Activated CD4-positive, alpha-beta T cell treated with anti-CD3 and anti-CD28 coated beads, Interleukin-2, amount 10 ng/mL, durations not matched to agents 7 days and 5 days (primary cell): Measurements from ENCODE around the gene PCNP. TPM values are rescaled to one million over a fixed set of nuclear protein-coding genes. Genes with fewer than 3 reads are reported as not detected.
"Not testable (repeated sequence)": the region's sequence is repeated elsewhere in the genome, so short reads cannot be mapped to it uniquely, and the experiment has no call there.

ENCODE experiments used
- CTCF ChIA-PET: fragments of 350-600 bp; sonication (Branson Sonifier 250); formaldehyde crosslinking; loops from one replicate; lab custom pipeline; 2021; ENCODE audit warnings: antibody characterized with exemption; lab: Charles Lee
- POLR2A ChIA-PET: fragments of 350-600 bp; sonication (Branson Sonifier 250); formaldehyde crosslinking; loops from one replicate; lab custom pipeline; 2021; ENCODE audit warnings: antibody characterized with exemption; lab: Charles Lee
- DNase-seq: peaks from one replicate; pipeline ENCODE4 v3.0.0-alpha.2; 2020
- H3K27ac Mint-ChIP-seq: one replicate; pipeline ENCODE4 v1.8.0; 2021; ENCODE audit warnings: mild to moderate bottlenecking, moderate library complexity, mixed read lengths
- H3K27me3 Mint-ChIP-seq: one replicate; pipeline ENCODE4 v1.8.0; 2021; ENCODE audit warnings: mixed read lengths
- H3K36me3 Mint-ChIP-seq: one replicate; pipeline ENCODE4 v1.8.0; 2021; ENCODE audit warnings: low read depth, mixed read lengths
- H3K4me1 Mint-ChIP-seq: one replicate; pipeline ENCODE4 v1.8.0; 2021; ENCODE audit warnings: mixed read lengths
- H3K4me3 Mint-ChIP-seq: one replicate; pipeline ENCODE4 v1.8.0; 2021; ENCODE audit warnings: mild to moderate bottlenecking, moderate library complexity, mixed read lengths
- H3K9me3 Mint-ChIP-seq: one replicate; pipeline ENCODE4 v1.8.0; 2021; ENCODE audit warnings: mixed read lengths
- total RNA-seq, 2 experiments: library from RNA; stranded (reverse); gene quantifications; one replicate each; pipeline ENCODE4 v1.2.3, GENCODE V29; 2021

The PCNP gene
- total RNA-seq, 2 experiments from 2014 or later = 169 to 191 TPM

DNA sequence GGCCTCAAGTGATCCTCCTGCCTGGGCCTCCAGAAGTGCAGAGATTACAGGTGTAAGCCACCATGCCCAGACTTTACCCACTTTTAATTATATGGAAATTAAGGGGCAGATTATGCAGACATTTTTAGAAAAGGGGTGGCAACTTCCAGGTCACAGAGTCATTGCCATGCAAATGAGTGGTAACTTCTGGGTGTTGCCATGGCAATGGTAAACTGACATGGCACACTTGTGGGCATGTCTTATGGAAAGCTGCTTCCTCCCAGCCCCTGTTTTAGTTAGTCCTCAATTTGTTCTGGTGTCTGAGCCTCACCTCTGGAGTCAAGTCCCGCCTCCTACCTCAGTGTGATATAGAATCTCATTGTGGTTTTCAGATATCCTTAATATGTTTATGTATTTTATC, 49.7 kb downstream of the PCNP start:
- no peak for DNase-seq
- no peak overlapping the region for H3K4me3 Mint-ChIP-seq

DNA sequence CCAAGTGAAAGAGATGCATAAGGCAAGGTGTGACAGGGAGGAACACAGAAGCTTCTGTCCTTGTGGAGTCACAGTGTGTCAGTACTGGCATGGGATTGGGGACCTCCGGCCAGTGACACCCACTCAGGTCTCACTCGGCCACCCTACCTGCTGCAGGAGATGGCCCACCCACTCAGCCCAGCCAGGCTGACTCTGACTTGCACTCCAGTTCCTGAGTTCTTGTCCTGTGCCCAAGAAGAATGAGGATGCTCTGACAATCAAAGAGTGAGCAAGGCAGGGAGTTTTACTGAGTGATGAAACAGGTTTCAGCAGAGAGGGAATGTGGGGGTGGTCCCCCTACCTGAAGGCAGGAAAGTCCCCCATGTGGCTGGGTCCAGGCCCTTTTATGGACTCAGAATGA, 50.9 kb downstream of the PCNP start:
- ChIA-PET CTCF (interaction anchor here (0.8 kb wide), 1 partner anchor 418 kb away, joined by 4 read pairs; no protein-coding TSS in a partner anchor), POLR2A (no interaction called here)
- H3K27ac Mint-ChIP-seq = no peak overlapping the region
- no peak for DNase-seq
- H3K4me1 Mint-ChIP-seq = no peaks in the 10 kb centered on the region
- H3K27me3 Mint-ChIP-seq = no peaks in the 10 kb centered on the region
- no peak overlapping the region for H3K4me3 Mint-ChIP-seq
- H3K36me3 Mint-ChIP-seq = no peaks in the 10 kb centered on the region
- peaks cover 7% of the 10 kb centered on the region for H3K9me3 Mint-ChIP-seq

More for the DNA sequence above, 49.7 kb downstream of the PCNP start:
- no peak overlapping the region for H3K27ac Mint-ChIP-seq
- no peaks in the 10 kb centered on the region for H3K36me3 Mint-ChIP-seq
- ChIA-PET POLR2A (no interaction called here), CTCF (interaction anchor here (0.6 kb wide), 1 partner anchor 35 kb away, joined by 4 read pairs; no protein-coding TSS in a partner anchor)
- H3K4me1 Mint-ChIP-seq = no peaks in the 10 kb centered on the region
- no peaks in the 10 kb centered on the region for H3K27me3 Mint-ChIP-seq
- peaks cover 7% of the 10 kb centered on the region for H3K9me3 Mint-ChIP-seq

DNA sequence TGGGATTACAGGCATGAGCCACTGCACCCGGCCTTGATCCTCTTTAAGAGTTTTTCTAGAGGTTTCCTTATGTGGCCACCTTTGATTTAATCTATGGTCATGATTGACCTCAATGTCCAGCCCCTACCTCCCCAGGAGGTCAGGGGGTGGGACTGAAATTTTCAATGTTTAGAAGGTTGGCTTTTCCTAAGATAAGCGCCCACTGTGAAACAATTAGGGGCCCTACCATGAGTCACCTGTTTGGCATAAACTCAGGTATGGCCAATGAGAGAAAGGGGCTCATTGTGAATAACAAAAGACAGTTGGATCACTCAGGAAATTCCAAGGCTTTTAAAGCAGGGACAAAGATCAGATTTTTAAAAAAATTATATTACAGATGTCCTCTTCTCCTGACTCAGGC, 51.9 kb downstream of the PCNP start:
- Mint-ChIP-seq H3K9me3 (peaks cover 7% of the 10 kb centered on the region), H3K4me3 (no peak overlapping the region), H3K4me1 (no peaks in the 10 kb centered on the region), H3K27me3 (no peaks in the 10 kb centered on the region), H3K27ac (no peak overlapping the region), H3K36me3 (no peaks in the 10 kb centered on the region)
- ChIA-PET CTCF (interaction anchor here (0.7 kb wide), 1 partner anchor 557 kb away, joined by 4 read pairs; no protein-coding TSS in a partner anchor), POLR2A (interaction anchor here (0.7 kb wide), 1 partner anchor 1021 kb away, joined by 4 read pairs; no protein-coding TSS in a partner anchor)
- no peak for DNase-seq

DNA sequence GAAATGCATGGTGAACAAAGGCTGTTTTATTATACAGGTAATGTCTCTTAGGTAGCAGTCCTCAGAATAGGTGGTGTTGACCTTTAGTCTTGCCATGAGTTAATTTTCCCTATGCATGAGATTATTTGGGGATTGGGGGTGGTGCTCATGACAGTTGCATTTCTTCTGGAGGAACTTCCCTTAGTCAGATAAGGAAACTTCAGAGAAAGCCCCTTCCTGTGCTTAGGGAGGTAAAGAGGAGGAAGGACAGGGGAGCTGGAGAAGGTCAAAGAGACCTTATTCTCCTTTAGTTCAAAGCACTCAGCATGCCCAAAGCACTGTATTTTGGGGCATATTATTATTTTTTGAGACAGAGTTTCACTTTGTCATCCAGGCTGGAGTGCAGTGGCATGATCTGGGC, 55.2 kb downstream of the PCNP start:
- H3K27ac Mint-ChIP-seq = no peak overlapping the region
- H3K27me3 Mint-ChIP-seq = no peaks in the 10 kb centered on the region
- ChIA-PET CTCF (no interaction called here), POLR2A (no interaction called here)
- no peak for DNase-seq
- H3K4me3 Mint-ChIP-seq = no peak overlapping the region
- no peaks in the 10 kb centered on the region for H3K36me3 Mint-ChIP-seq
- H3K9me3 Mint-ChIP-seq = peaks cover 7% of the 10 kb centered on the region
- H3K4me1 Mint-ChIP-seq = no peaks in the 10 kb centered on the region

DNA sequence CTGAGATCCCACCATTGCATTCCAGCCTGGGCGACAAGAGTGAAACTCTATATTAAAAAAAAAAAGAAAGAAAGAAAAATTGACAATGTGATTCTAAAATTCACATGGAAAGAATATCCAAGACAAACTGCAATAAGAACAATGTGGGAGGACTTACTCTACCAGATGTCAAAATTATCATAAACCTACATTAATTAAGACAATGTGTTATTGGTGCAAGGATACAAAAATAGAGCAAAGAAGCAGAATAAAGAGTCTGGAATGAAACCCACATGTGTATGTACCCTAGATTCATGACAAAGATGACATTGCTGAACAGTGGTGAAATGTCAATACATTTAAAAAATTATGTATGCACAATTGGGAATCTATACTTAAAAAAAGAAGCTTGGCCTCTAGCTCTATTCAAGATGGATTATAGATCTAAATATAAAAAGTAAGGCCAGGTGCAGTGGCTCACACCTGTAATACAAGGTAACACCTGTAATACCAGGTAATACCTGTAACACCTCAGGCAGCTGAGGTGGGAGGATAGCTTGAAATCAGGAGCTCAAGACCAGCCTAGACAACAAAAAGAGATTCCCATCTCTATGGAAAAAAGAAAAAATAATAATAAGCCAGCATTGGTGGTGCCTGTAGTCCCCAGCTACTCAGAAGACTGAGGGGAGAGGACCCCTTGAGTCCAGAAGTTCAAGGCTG, 57.3 kb downstream of the PCNP start:
- Mint-ChIP-seq H3K27ac (no peak overlapping the region), H3K4me3 (no peak overlapping the region), H3K27me3 (no peaks in the 10 kb centered on the region), H3K4me1 (peaks cover 2% of the 10 kb centered on the region), H3K9me3 (no peaks in the 10 kb centered on the region), H3K36me3 (no peaks in the 10 kb centered on the region)
- ChIA-PET CTCF (interaction anchor here (0.6 to 1.1 kb wide), 3 partner anchors 16 to 921 kb away, joined by 3 read pairs; no protein-coding TSS in a partner anchor), POLR2A (no interaction called here)
- no peak for DNase-seq

DNA sequence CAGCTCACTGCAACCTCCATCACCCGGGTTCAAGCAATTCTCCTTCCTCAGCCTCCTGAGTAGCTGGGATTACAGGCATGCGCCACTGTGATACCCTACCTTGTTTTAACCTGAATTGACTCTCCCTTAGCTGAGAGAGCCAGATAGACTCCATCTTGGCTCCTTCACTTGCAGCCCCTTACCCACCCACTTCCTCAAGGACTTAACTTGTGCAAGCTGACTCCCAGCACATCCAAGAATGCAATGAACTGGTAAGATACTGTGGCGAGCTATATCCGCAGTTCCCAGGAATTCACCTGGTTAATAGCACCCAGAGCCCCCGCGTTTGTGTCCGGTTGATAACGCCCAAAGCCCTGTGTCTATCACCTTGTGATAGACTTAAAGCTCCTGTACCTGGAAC, 58.0 kb downstream of the PCNP start:
- CTCF ChIA-PET = interaction anchor here (0.6 to 1.1 kb wide), 2 partner anchors 17 to 921 kb away, joined by 3 read pairs; no protein-coding TSS in a partner anchor
- H3K4me1 Mint-ChIP-seq, POLR2A ChIA-PET, H3K27ac Mint-ChIP-seq, H3K36me3 Mint-ChIP-seq, DNase-seq, H3K4me3 Mint-ChIP-seq, H3K27me3 Mint-ChIP-seq, H3K9me3 Mint-ChIP-seq: not testable (repeated sequence)

DNA sequence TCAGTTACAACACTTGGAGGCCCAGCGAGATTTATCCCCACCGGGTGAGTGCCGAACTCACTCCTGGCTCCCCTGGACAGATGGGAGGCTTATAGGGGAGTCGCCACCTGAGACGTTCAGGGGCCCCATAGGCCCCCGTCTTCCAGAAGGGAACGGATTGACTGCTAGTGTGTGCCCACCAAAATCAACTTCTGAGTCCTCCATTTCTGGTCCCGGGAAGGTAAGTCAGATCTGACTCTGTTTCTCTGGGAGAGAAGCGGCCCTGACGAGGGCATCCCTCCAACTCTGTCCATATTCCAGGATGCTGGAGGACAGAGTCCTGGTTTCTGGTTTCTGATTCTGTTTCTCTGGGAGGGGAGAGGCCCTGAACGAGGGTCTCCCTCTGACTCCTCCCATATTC, 58.6 kb downstream of the PCNP start:
- peaks cover 5% of the 10 kb centered on the region for H3K4me1 Mint-ChIP-seq
- no peaks in the 10 kb centered on the region for H3K36me3 Mint-ChIP-seq
- H3K27me3 Mint-ChIP-seq = no peaks in the 10 kb centered on the region
- DNase-seq = no peak
- CTCF ChIA-PET = no interaction called here
- POLR2A ChIA-PET = no interaction called here
- no peak overlapping the region for H3K4me3 Mint-ChIP-seq
- no peak overlapping the region for H3K27ac Mint-ChIP-seq
- no peaks in the 10 kb centered on the region for H3K9me3 Mint-ChIP-seq

DNA sequence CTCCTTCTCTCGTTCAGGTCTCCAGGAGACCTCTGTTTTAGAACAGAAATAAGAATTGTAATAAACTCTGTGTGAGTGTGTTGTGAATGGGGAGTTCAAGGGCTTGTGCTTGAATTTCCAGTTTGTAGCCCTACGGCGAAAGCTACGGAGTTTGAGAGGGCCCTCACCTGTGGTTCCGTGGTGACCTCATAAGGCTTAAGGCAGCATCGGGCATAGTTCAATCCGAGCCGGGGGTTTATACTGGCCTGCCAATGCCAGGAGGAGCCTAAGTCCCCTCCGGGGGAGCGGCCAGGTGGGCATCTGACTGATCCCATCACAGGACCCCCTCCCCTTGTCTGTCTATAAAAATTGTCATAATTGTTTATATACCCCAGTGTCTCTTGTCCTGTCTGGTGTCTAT, 59.2 kb downstream of the PCNP start:
- H3K4me1 Mint-ChIP-seq = peaks cover 5% of the 10 kb centered on the region
- ChIA-PET CTCF (no interaction called here), POLR2A (no interaction called here)
- no peak overlapping the region for H3K4me3 Mint-ChIP-seq
- no peaks in the 10 kb centered on the region for H3K27me3 Mint-ChIP-seq
- H3K36me3 Mint-ChIP-seq = no peaks in the 10 kb centered on the region
- DNase-seq = no peak
- no peaks in the 10 kb centered on the region for H3K9me3 Mint-ChIP-seq
- no peak overlapping the region for H3K27ac Mint-ChIP-seq

DNA sequence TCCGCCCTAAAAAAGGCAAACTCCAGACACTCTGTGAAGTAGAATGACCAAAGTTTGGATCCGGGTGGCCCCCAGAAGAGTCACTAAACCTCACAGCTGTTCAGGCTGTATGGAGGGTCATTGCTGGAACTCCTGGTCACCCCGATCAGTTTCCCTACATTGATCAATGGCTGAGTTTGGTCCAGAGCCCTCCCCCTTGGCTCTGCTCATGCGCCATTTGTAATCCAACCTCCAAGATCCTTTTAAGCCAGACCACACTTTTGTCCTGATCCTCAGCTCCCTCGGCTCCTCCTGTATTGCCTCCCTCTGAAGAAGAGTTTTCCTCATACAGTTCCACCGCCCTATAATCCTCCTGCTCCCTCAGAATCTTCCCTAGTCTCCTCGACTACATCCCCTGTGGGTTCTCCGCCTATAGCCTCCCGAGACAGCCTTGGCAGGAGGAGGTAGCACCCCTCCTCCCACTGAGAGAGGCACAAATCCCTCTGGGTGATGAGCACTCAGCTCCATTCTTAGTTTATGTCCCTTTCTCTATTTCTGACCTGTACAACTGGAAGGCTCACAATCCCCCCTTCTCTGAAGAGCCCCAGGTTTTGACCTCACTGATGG, 60.7 kb downstream of the PCNP start:
- H3K4me3 Mint-ChIP-seq = no peak overlapping the region
- POLR2A ChIA-PET = no interaction called here

DNA sequence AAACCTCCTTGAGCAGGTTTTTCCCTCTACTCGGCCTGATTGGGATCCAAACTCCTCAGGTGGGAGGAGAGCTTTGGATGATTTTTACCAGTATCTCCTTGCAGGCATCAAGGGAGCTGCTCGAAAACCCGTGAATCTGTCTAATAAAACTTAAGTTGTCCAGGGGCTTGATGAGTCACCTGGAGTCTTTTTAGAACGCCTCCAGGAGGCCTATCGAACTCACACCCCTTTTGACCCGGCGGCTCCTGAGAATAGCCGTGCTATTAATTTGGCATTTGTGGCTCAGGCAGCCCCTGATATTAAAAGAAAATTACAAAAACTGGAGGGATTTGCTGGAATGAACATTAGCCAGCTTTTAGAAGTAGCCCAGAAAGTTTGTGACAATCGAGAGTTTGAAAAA, 61.4 kb downstream of the PCNP start:
- Mint-ChIP-seq H3K27me3 (no peaks in the 10 kb centered on the region), H3K9me3 (no peaks in the 10 kb centered on the region), H3K4me1 (peaks cover 5% of the 10 kb centered on the region), H3K4me3 (no peak overlapping the region), H3K36me3 (no peaks in the 10 kb centered on the region), H3K27ac (no peak overlapping the region)
- no peak for DNase-seq
- CTCF ChIA-PET = no interaction called here
- POLR2A ChIA-PET = no interaction called here

More for the DNA sequence above, 60.7 kb downstream of the PCNP start:
- DNase-seq = no peak
- H3K27ac Mint-ChIP-seq = peak overlapping the region; percentile 42
- peaks cover 5% of the 10 kb centered on the region for H3K4me1 Mint-ChIP-seq
- no peaks in the 10 kb centered on the region for H3K36me3 Mint-ChIP-seq
- CTCF ChIA-PET = no interaction called here
- H3K27me3 Mint-ChIP-seq = no peaks in the 10 kb centered on the region
- no peaks in the 10 kb centered on the region for H3K9me3 Mint-ChIP-seq

DNA sequence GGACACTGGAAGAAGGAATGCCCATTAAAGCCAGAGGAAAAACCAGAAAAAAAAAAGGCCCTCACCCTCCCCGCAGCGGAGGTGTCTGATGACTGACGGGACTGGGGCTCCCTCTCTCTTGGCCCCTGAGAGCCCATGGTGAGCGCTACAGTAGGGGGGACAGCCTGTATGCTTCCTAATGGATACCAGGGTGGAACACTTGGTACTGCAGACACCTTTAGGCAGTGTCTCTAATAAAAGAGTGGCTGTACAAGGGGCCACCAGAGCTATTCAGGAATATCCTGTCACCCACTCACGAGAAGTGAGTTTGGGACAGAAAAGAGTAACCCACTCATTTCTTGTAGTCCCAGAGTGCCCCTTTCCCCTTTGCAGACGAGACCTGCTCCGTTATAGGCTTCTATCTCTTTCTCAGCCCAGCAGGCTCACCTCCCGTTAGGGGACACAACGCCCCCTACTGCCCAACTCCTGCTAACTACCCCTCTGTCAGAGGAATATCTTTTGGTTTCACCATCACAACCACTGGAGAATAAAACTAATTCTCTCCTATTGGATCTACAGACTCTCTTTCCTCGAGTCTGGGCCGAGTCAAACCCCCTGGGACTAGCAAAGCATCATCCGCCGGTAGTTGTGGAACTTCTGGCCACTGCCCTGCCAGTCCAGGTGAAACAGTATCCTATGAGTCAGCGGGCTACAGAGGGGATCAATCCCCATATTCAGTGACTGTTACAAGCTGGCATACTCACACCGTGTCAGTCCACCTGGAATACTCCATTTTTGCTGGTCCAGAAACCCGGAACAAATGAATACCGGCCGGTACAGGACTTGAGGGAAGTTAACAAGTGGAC, 62.2 kb downstream of the PCNP start:
- Mint-ChIP-seq H3K36me3 (no peaks in the 10 kb centered on the region), H3K27ac (no peak overlapping the region), H3K9me3 (no peaks in the 10 kb centered on the region), H3K27me3 (no peaks in the 10 kb centered on the region), H3K4me3 (no peak overlapping the region), H3K4me1 (peaks cover 5% of the 10 kb centered on the region)
- ChIA-PET POLR2A (no interaction called here), CTCF (no interaction called here)
- DNase-seq = peak; percentile 83

DNA sequence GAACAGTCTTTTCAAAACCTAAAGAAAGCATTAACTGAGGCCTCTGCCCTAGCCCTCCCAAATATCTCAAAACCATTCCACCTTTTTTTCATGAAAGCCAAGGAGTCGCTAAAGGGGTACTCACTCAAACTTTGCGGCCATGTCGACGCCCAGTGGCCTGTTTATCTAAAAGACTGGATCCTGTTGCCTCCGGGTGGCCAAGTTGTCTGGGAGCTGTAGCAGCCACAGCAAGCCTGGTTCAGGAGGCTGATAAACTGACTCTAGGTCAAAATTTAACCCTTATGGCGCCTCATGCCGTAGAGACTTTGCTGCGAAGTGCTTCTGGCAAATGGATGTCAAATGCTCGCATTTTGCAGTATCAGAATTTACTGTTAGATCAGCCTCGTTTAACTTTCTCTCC, 63.5 kb downstream of the PCNP start:
- H3K4me1 Mint-ChIP-seq = peaks cover 5% of the 10 kb centered on the region
- no peak for DNase-seq
- ChIA-PET CTCF (no interaction called here), POLR2A (no interaction called here)
- no peak overlapping the region for H3K4me3 Mint-ChIP-seq
- H3K27me3 Mint-ChIP-seq = no peaks in the 10 kb centered on the region
- no peaks in the 10 kb centered on the region for H3K9me3 Mint-ChIP-seq
- no peak overlapping the region for H3K27ac Mint-ChIP-seq
- no peaks in the 10 kb centered on the region for H3K36me3 Mint-ChIP-seq
